Smooth muscle cell (in vitro differentiated cells): ENCODE measurements around the gene APOL4. TPM values are rescaled to one million over a fixed set of nuclear protein-coding genes. Genes with fewer than 3 reads are reported as not detected.

Experiments
- DNase-seq: peaks from one replicate; lab custom pipeline; 2025; ENCODE audit not compliant: unreplicated experiment; lab: John Stamatoyannopoulos, UW
- H2AFZ ChIP-seq: fragments of 200-600 bp; sonication (generic); 2 replicates; pipeline ENCODE4 v1.6.0; 2016; ENCODE audit warnings: antibody characterized with exemption, low read depth, mild to moderate bottlenecking
- H3F3A ChIP-seq: fragments of 200-600 bp; sonication (generic); 2 replicates; pipeline ENCODE4 v1.6.0; 2017; ENCODE audit warnings: antibody characterized with exemption, low read depth
- H3K27ac ChIP-seq: fragments of 200-600 bp; sonication (generic); 2 replicates; pipeline ENCODE4 v1.5.1; 2016; ENCODE audit warnings: low read depth, mild to moderate bottlenecking
- H3K27me3 ChIP-seq: fragments of 200-600 bp; sonication (generic); 2 replicates; pipeline ENCODE4 v1.6.1; 2016; ENCODE audit warnings: low read depth, mild to moderate bottlenecking
- H3K36me3 ChIP-seq: fragments of 200-600 bp; sonication (generic); 2 replicates; pipeline ENCODE4 v1.5.1; 2016; ENCODE audit warnings: low read depth
- H3K4me1 ChIP-seq: fragments of 200-600 bp; sonication (generic); 2 replicates; pipeline ENCODE4 v1.5.1; 2016; ENCODE audit warnings: low read depth
- H3K4me2 ChIP-seq: fragments of 200-600 bp; sonication (generic); 2 replicates; pipeline ENCODE4 v1.6.0; 2016; ENCODE audit warnings: mild to moderate bottlenecking
- H3K4me3 ChIP-seq: fragments of 200-600 bp; sonication (generic); 2 replicates; pipeline ENCODE4 v1.5.1; 2016; ENCODE audit warnings: mild to moderate bottlenecking
- H3K79me2 ChIP-seq: fragments of 200-600 bp; sonication (generic); 2 replicates; pipeline ENCODE4 v1.6.0; 2016; ENCODE audit warnings: low read depth, mild to moderate bottlenecking
- H3K9ac ChIP-seq: fragments of 200-600 bp; sonication (generic); 2 replicates; pipeline ENCODE4 v1.6.0; 2016; ENCODE audit warnings: low read depth
- H3K9me3 ChIP-seq: fragments of 200-600 bp; sonication (generic); replicated peaks from 2 replicates; pipeline ENCODE4 v1.5.1; 2016; ENCODE audit warnings: low read depth
- H4K20me1 ChIP-seq: fragments of 200-600 bp; sonication (generic); 2 replicates; pipeline ENCODE4 v1.6.0; 2016; ENCODE audit warnings: low read depth
- WGBS: methylation state at CpG from one replicate; pipeline ENCODE4 v1.1.7; 2016; ENCODE audit warnings: low lambda C conversion rate; 5-methylcytosine and 5-hydroxymethylcytosine counted together
- polyA plus RNA-seq: library from polyadenylated mRNA; unstranded; fragments of >200 nt; fragmentation: Nextera tagmentation; extraction: Ambion mirVana; gene quantifications from 2 replicates; pipeline ENCODE4 v1.2.1, GENCODE V29; 2016
- total RNA-seq: library from RNA; depleted of rRNA; stranded (reverse); fragments of >200 nt; gene quantifications from 2 replicates; pipeline ENCODE4 v1.2.3, GENCODE V29; 2014
- TF ChIP-seq, protein P1 (sequence below): fragments of 200-600 bp; sonication (generic); IDR thresholded peaks from 2 replicates; pipeline ENCODE4 v1.5.1; 2017; ENCODE audit warnings: borderline replicate concordance, mild to moderate bottlenecking, antibody characterized with exemption; ENCODE audit not compliant: insufficient read depth, poor library complexity, severe bottlenecking

The APOL4 gene
- total and polyA plus RNA-seq, 2 experiments from 2014 or later = 0.40 TPM; not detected in 1

DNA sequence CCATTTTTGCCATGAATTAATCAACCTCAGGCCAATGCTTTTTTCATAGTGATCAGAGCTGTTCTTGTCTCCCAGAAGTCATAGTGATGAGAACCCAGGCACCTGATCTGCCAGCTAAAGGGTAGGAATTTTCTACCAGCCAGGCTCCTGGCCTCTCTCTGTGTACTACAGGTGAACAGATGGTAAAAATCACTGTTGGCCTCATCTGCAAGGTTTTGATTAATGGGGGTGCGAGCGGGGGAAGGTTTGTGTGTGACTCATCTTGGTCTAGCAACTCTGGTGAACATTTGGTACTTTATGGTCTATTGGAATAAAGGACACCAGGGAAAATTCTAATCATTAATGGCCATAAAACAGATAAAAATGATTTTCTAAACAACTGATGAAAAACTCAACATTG lies 14.4 kb upstream of the APOL4 start:
- TF ChIP-seq, protein P1, sequence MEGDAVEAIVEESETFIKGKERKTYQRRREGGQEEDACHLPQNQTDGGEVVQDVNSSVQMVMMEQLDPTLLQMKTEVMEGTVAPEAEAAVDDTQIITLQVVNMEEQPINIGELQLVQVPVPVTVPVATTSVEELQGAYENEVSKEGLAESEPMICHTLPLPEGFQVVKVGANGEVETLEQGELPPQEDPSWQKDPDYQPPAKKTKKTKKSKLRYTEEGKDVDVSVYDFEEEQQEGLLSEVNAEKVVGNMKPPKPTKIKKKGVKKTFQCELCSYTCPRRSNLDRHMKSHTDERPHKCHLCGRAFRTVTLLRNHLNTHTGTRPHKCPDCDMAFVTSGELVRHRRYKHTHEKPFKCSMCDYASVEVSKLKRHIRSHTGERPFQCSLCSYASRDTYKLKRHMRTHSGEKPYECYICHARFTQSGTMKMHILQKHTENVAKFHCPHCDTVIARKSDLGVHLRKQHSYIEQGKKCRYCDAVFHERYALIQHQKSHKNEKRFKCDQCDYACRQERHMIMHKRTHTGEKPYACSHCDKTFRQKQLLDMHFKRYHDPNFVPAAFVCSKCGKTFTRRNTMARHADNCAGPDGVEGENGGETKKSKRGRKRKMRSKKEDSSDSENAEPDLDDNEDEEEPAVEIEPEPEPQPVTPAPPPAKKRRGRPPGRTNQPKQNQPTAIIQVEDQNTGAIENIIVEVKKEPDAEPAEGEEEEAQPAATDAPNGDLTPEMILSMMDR = no peak
- H3K4me2 ChIP-seq = no peak overlapping the region

DNA sequence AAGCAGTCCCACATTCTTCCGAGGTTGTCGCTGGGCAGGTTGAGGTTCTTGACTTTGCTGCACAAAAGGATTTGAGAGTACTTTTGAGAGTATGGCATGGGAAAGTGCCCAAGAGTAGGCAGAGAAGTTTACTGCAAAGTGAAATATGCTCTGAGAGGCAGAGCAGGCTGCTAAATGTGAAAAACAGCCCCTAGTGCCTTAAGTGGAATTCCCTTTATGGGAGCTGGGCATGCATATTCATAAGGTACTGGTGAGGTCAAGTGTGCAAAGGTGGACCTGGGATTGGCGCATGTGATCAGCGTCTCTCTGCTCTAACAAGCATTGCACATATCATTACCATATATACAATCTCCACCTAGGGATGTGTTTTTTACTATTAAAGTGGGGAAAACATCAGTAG lies 12.0 kb upstream of the APOL4 start:
- WGBS = 95% methylated on average over 4 of the region's 4 CpGs
- TF ChIP-seq, protein P1 = no peak
- H3K27me3 ChIP-seq = no peaks in the 10 kb centered on the region

More for the DNA sequence above, 14.4 kb upstream of the APOL4 start:
- 91% methylated on average over 2 of the region's 2 CpGs for WGBS
- H3K27ac ChIP-seq = no peak overlapping the region
- no peaks in the 10 kb centered on the region for H3K27me3 ChIP-seq
- no peaks in the 10 kb centered on the region for H3K79me2 ChIP-seq
- no peaks in the 10 kb centered on the region for H4K20me1 ChIP-seq
- H3K4me1 ChIP-seq = peaks cover 4% of the 10 kb centered on the region
- DNase-seq = no peak
- no peaks in the 10 kb centered on the region for H3F3A ChIP-seq
- no peaks in the 10 kb centered on the region for H3K9me3 ChIP-seq
- no peak overlapping the region for H2AFZ ChIP-seq
- no peaks in the 10 kb centered on the region for H3K36me3 ChIP-seq
- no peak overlapping the region for H3K9ac ChIP-seq
- H3K4me3 ChIP-seq = no peak overlapping the region

GRCh38 chr22:36212901-36213300 lies 11.3 kb upstream of the APOL4 start:
- no peak overlapping the region for H3K4me2 ChIP-seq

More for the DNA sequence above, 12.0 kb upstream of the APOL4 start:
- no peaks in the 10 kb centered on the region for H3K79me2 ChIP-seq
- no peaks in the 10 kb centered on the region for H3K9me3 ChIP-seq
- no peaks in the 10 kb centered on the region for H3K4me1 ChIP-seq
- DNase-seq = no peak
- no peak overlapping the region for H3K4me2 ChIP-seq
- H3K27ac ChIP-seq = no peak overlapping the region
- H3K36me3 ChIP-seq = no peaks in the 10 kb centered on the region
- no peak overlapping the region for H3K9ac ChIP-seq
- no peak overlapping the region for H3K4me3 ChIP-seq
- no peaks in the 10 kb centered on the region for H4K20me1 ChIP-seq
- H3F3A ChIP-seq = no peaks in the 10 kb centered on the region
- H2AFZ ChIP-seq = no peak overlapping the region

More at GRCh38 chr22:36212901-36213300, 11.3 kb upstream of the APOL4 start:
- Histone ChIP-seq H4K20me1 (no peaks in the 10 kb centered on the region), H3K9ac (no peak overlapping the region), H3K36me3 (no peaks in the 10 kb centered on the region), H2AFZ (no peak overlapping the region), H3K27me3 (no peaks in the 10 kb centered on the region), H3F3A (no peaks in the 10 kb centered on the region), H3K79me2 (no peaks in the 10 kb centered on the region), H3K9me3 (no peaks in the 10 kb centered on the region), H3K27ac (no peak overlapping the region), H3K4me1 (no peaks in the 10 kb centered on the region), H3K4me3 (no peak overlapping the region)
- DNase-seq = no peak
- TF ChIP-seq, protein P1 = no peak
